Endometrium (tissue), 2 donors: ENCODE data around the gene TLNRD1.
"Not testable (repeated sequence)": the region's sequence is repeated elsewhere in the genome, so short reads cannot be mapped to it uniquely, and the experiment has no call there.

Source experiments
- FAIRE-seq: peaks from 2 replicates; lab custom pipeline; 2012; peaks lifted over from hg19 to GRCh38; lab: Jason Lieb, UNC
- donor health status: control.
- donor health status: control.

The TLNRD1 gene

GRCh38 chr15:81000624-81001151 is at the start of gene TLNRD1:
Gene TLNRD1 (plus strand): TSS chr15:81000923. CDS start chr15:81002272, 1,349 bp downstream.
- no peak for FAIRE-seq

- FAIRE-seq: no peak
Measured at GRCh38 chr15:80951941-80952340, 48.8 kb upstream of the TLNRD1 start.

- no peak for FAIRE-seq
Measured at GRCh38 chr15:80953001-80953952, 47.4 kb upstream of the TLNRD1 start.

GRCh38 chr15:80953953-80954778 is 46.6 kb upstream of the TLNRD1 start:
- no peak for FAIRE-seq

GRCh38 chr15:80955571-80956452 is 44.9 kb upstream of the TLNRD1 start:
- not testable (repeated sequence) for FAIRE-seq

GRCh38 chr15:80957556-80957955 is 43.2 kb upstream of the TLNRD1 start:
- no peak for FAIRE-seq

- FAIRE-seq: no peak
Measured at GRCh38 chr15:80957976-80958375, 42.7 kb upstream of the TLNRD1 start.

GRCh38 chr15:80958818-80959495 is 41.8 kb upstream of the TLNRD1 start:
- FAIRE-seq: no peak

GRCh38 chr15:80965454-80965853 is 35.3 kb upstream of the TLNRD1 start:
- not testable (repeated sequence) for FAIRE-seq

- FAIRE-seq: no peak
Measured at GRCh38 chr15:80966431-80967197, 34.1 kb upstream of the TLNRD1 start.

- no peak for FAIRE-seq
Measured at GRCh38 chr15:80967451-80967850, 33.3 kb upstream of the TLNRD1 start.

- FAIRE-seq: no peak
Measured at GRCh38 chr15:80967991-80968510, 32.7 kb upstream of the TLNRD1 start.

GRCh38 chr15:80969316-80969715 is 31.4 kb upstream of the TLNRD1 start:
- FAIRE-seq: no peak

GRCh38 chr15:80970018-80970657 is 30.6 kb upstream of the TLNRD1 start:
- peak; percentile 39 for FAIRE-seq

GRCh38 chr15:80970658-80971057 is 30.1 kb upstream of the TLNRD1 start:
- FAIRE-seq: no peak

- no peak for FAIRE-seq
Measured at GRCh38 chr15:80971143-80971542, 29.6 kb upstream of the TLNRD1 start.

- no peak for FAIRE-seq
Measured at GRCh38 chr15:80972276-80972675, 28.4 kb upstream of the TLNRD1 start.

GRCh38 chr15:80974914-80975313 is 25.8 kb upstream of the TLNRD1 start:
- FAIRE-seq: no peak

GRCh38 chr15:80976851-80977250 is 23.9 kb upstream of the TLNRD1 start:
- FAIRE-seq: no peak
